Duodenal mucosa (tissue), 2 donors: ENCODE results near the gene CXCL9.
"Not testable (repeated sequence)": the region's sequence is repeated elsewhere in the genome, so short reads cannot be mapped to it uniquely, and the experiment has no call there.

ENCODE experiments used
- H3K27ac ChIP-seq: one replicate; pipeline ENCODE4 v1.7.0; 2013; ENCODE audit warnings: low read depth, low read length
- H3K27me3 ChIP-seq, 2 donors: one replicate each; pipeline ENCODE4 v1.7.0; 2013; ENCODE audit warnings: low read length in 2 of 2, control low read depth in 1 of 2; ENCODE audit not compliant: insufficient read depth in 2 of 2, control insufficient read depth in 1 of 2
- H3K36me3 ChIP-seq, 2 donors: one replicate each; pipeline ENCODE4 v1.7.0; 2013; ENCODE audit warnings: low read length in 2 of 2, control low read depth in 1 of 2; ENCODE audit not compliant: insufficient read depth in 2 of 2, control insufficient read depth in 1 of 2
- H3K4me1 ChIP-seq, 2 donors: one replicate each; pipeline ENCODE4 v1.7.0; 2013; ENCODE audit warnings: low read length in 2 of 2, control low read depth in 1 of 2; ENCODE audit not compliant: insufficient read depth in 2 of 2, control insufficient read depth in 1 of 2
- H3K4me3 ChIP-seq, 2 donors: one replicate each; pipeline ENCODE4 v1.7.0; 2013; ENCODE audit warnings: low read length in 2 of 2, low read depth in 1 of 2
- H3K9ac ChIP-seq, 2 donors: one replicate each; pipeline ENCODE4 v1.7.0; 2013; ENCODE audit warnings: low read length in 2 of 2, low read depth in 1 of 2
- H3K9me3 ChIP-seq, 2 donors: one replicate each; pipeline ENCODE4 v1.7.0; 2013; ENCODE audit warnings: low read length in 2 of 2, control low read depth in 1 of 2; ENCODE audit not compliant: control insufficient read depth in 1 of 2

The CXCL9 gene

GRCh38 chr4:76007089-76007862 lies at the start of gene CXCL9:
Gene CXCL9, minus strand, starts transcription at chr4:76007509. Its CDS starts 60 bp downstream, at chr4:76007449.
- Histone ChIP-seq H3K4me3 (no peak within 1 kb of the TSS), H3K27me3 (no peaks in the 10 kb centered on the region), H3K27ac (no peak within 1 kb of the TSS), H3K36me3 (no peaks in the 10 kb centered on the region), H3K9me3 (no peaks in the 10 kb centered on the region), H3K4me1 (peaks cover 5 to 15% of the 10 kb centered on the region in 2 donors), H3K9ac (no peak within 1 kb of the TSS)

- Histone ChIP-seq H3K36me3 (no peaks in the 10 kb centered on the region), H3K27me3 (no peaks in the 10 kb centered on the region), H3K4me1 (peaks cover 0 to 27% of the 10 kb centered on the region in 2 donors), H3K9me3 (no peaks in the 10 kb centered on the region), H3K4me3 (no peak overlapping the region), H3K27ac (no peak overlapping the region), H3K9ac (no peak overlapping the region)
Measured at GRCh38 chr4:76055421-76055820, 48.1 kb upstream of the CXCL9 start.

DNA sequence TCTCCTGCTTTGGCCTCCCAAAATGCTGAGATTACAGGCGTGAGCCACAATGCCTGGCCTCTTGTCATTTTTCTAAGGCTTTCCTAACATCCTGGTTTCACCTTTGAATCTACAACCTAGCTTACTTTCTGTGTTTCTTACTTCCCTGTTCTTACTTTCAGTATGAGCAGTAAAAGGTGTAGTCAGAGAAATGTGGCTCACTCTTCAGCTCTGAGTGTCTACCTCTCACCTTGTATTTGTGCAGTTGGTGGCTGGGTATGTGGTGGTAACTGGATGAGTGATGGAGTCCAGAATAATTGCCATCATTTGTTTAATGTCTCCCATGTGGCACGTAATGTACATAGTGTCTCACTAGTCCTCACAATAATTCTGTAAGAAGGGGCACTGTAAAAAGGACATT lies 47.7 kb upstream of the CXCL9 start:
- no peak overlapping the region for H3K4me3 ChIP-seq
- no peak overlapping the region for H3K27ac ChIP-seq
- H3K9me3 ChIP-seq, result no peaks in the 10 kb centered on the region

DNA sequence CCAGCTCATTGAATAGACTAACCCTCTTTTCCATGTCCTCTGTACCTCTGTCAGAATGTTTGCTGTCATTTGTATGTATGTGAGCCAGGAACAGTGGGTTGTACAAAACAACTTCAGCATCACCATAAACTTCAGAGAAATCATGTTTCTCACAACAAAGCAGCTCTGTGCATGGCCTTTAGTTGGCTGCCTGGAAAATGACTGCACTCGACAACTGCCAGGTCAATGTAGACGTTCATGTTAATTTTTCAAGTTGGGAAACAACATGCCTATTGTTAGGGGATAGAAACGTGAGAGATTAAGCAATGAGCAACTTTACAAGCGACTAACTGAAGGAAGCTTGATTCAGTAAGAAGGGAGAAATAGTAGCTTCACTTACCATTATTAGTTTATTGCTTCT lies 46.4 kb upstream of the CXCL9 start:
- Histone ChIP-seq H3K9ac (no peak overlapping the region), H3K9me3 (no peaks in the 10 kb centered on the region), H3K27me3 (no peaks in the 10 kb centered on the region), H3K4me3 (no peak overlapping the region), H3K27ac (no peak overlapping the region), H3K4me1 (peaks cover 0 to 17% of the 10 kb centered on the region in 2 donors), H3K36me3 (no peaks in the 10 kb centered on the region)

More for the DNA sequence above, 47.7 kb upstream of the CXCL9 start:
- Histone ChIP-seq H3K27me3 (no peaks in the 10 kb centered on the region), H3K9ac (no peak overlapping the region), H3K4me1 (peaks cover 0 to 23% of the 10 kb centered on the region in 2 donors), H3K36me3 (no peaks in the 10 kb centered on the region)

- H3K4me3 ChIP-seq, H3K9ac ChIP-seq, H3K9me3 ChIP-seq, H3K4me1 ChIP-seq, H3K27ac ChIP-seq, H3K27me3 ChIP-seq, H3K36me3 ChIP-seq: not testable (repeated sequence)
Measured at GRCh38 chr4:76050560-76051050, 43.3 kb upstream of the CXCL9 start.

- H3K9me3 ChIP-seq, H3K9ac ChIP-seq, H3K4me1 ChIP-seq, H3K4me3 ChIP-seq, H3K27me3 ChIP-seq, H3K27ac ChIP-seq, H3K36me3 ChIP-seq: not testable (repeated sequence)
Measured at GRCh38 chr4:76049860-76050416, 42.6 kb upstream of the CXCL9 start.

- H3K36me3 ChIP-seq, H3K27me3 ChIP-seq, H3K9ac ChIP-seq, H3K27ac ChIP-seq, H3K9me3 ChIP-seq, H3K4me1 ChIP-seq, H3K4me3 ChIP-seq: not testable (repeated sequence)
Measured at GRCh38 chr4:76044686-76045085, 37.4 kb upstream of the CXCL9 start.

- H3K4me3 ChIP-seq, H3K9me3 ChIP-seq, H3K27ac ChIP-seq, H3K9ac ChIP-seq, H3K27me3 ChIP-seq, H3K36me3 ChIP-seq, H3K4me1 ChIP-seq: not testable (repeated sequence)
Measured at GRCh38 chr4:76043306-76043705, 36.0 kb upstream of the CXCL9 start.

DNA sequence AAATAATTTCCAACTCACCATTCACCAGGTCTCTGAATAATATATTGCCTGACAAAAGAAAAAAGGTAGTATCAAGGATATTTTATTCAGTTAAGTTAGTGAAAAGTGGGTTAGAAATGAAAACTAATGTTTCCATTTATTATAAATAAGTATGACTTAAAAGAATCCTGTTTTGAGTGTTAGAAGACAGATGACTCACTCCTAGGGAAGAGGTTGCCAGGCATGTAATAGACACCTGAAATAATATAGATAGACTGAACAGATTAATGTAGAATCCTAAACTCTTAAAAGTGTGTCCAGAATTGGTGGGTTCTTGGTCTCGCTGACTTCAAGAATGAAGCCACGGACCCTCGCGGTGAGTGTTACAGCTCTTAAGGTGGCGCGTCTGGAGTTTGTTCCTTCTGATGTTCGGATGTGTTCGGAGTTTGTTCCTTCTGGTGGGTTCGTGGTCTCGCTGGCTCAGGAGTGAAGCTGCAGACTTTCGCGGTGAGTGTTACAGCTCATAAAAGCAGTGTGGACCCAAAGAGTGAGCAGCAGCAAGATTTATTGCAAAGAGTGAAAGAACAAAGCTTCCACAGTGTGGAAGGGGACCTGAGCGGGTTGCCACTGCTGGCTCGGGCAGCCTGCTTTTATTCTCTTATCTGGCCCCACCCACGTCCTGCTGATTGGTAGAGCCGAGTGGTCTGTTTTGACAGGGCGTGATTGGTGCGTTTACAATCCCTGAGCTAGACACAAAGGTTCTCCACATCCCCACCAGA lies 35.1 kb upstream of the CXCL9 start:
- not testable (repeated sequence) for H3K4me1 ChIP-seq, H3K36me3 ChIP-seq, H3K27me3 ChIP-seq, H3K4me3 ChIP-seq, H3K27ac ChIP-seq, H3K9ac ChIP-seq, H3K9me3 ChIP-seq

DNA sequence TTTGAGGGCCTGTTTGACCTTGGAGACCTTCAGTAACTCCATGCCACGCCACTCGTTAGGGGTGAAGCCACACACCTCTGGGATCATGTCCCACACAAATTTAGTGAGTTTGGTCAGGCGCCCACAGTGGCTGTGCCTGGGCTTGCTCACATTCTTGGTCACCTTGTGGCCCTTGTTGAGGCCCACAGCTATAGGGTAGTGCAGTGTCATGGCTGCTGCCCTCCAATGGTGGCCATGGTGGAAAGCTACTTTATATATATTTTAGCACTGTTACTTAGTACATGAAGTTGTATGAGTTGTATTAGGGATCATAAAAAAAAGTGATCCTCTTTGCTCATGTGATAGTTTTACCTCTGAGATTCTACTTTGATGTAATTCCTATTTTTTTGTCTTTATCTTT lies 29.5 kb upstream of the CXCL9 start:
- no peak overlapping the region for H3K27ac ChIP-seq
- H3K4me3 ChIP-seq, result no peak overlapping the region
- no peak overlapping the region for H3K9ac ChIP-seq
- no peaks in the 10 kb centered on the region for H3K27me3 ChIP-seq
- H3K4me1 ChIP-seq, result no peaks in the 10 kb centered on the region
- H3K36me3 ChIP-seq, result no peaks in the 10 kb centered on the region
- no peaks in the 10 kb centered on the region for H3K9me3 ChIP-seq
